Heart left ventricle (tissue), 16 donors: ENCODE measurements around the gene C2orf78. TPM values are rescaled to one million over a fixed set of nuclear protein-coding genes. Genes with fewer than 3 reads are reported as not detected.
A peak's percentile ranks its signal among the peaks of the same experiment; 100 is the strongest.
"Not testable (repeated sequence)": the region's sequence is repeated elsewhere in the genome, so short reads cannot be mapped to it uniquely, and the experiment has no call there.

Source experiments
- ATAC-seq, 4 donors: fragments of 200-7000 bp; cut with Tn5 transposase; one replicate each; pipeline ENCODE4 v1.9.1; 2020 to 2022; ENCODE audit warnings: moderate library complexity in 4 of 4, mild to moderate bottlenecking in 3 of 4, moderate number of reproducible peaks in 1 of 4
- DNase-seq, 5 donors: peaks; one replicate each; pipeline ENCODE4 v3.0.0-alpha.2; 2020
- H3K27ac ChIP-seq, 12 donors: fragments of 200-600 bp; sonication (generic) in 4 of 12; one replicate each; pipeline versions ENCODE4 v1.5.0 to v1.8.0; 2016 to 2022; ENCODE audit warnings: mild to moderate bottlenecking in 2 of 12
- H3K27me3 ChIP-seq, 9 donors: fragments of 200-600 bp; sonication (generic) in 2 of 9; one replicate each; pipeline versions ENCODE4 v1.5.1 to v1.8.0; 2016 to 2022; ENCODE audit warnings: mild to moderate bottlenecking in 3 of 9
- H3K36me3 ChIP-seq, 9 donors: fragments of 200-600 bp; sonication (generic) in 2 of 9; one replicate each; pipeline versions ENCODE4 v1.5.0 to v1.8.0; 2018 to 2022; ENCODE audit warnings: mild to moderate bottlenecking in 2 of 9
- H3K4me1 ChIP-seq, 12 donors: fragments of 200-600 bp; sonication (generic) in 4 of 12; one replicate each; pipeline versions ENCODE4 v1.5.0 to v1.8.0; 2016 to 2022; ENCODE audit warnings: mild to moderate bottlenecking in 3 of 12
- H3K4me3 ChIP-seq, 12 donors: fragments of 200-600 bp; sonication (generic) in 4 of 12; one replicate each; pipeline versions ENCODE4 v1.5.0 to v1.8.0; 2017 to 2022; ENCODE audit warnings: mild to moderate bottlenecking in 9 of 12, moderate library complexity in 4 of 12
- H3K9me3 ChIP-seq, 12 donors: fragments of 200-600 bp; sonication (generic) in 4 of 12; one replicate each; pipeline versions ENCODE4 v1.5.0 to v1.8.0; 2016 to 2022; ENCODE audit warnings: mild to moderate bottlenecking in 1 of 12
- CTCF ChIP-seq, 12 donors: fragments of 200-600 bp; sonication (generic) in 4 of 12; IDR thresholded peaks; one replicate each; pipeline versions ENCODE4 v1.5.0 to v1.8.0; 2018 to 2022; ENCODE audit warnings: antibody characterized with exemption in 12 of 12, mild to moderate bottlenecking in 5 of 12
- POLR2A ChIP-seq, 2 donors: fragments of 450-650 bp; IDR thresholded peaks; one replicate each; pipeline ENCODE4 v1.6.1; 2017; ENCODE audit warnings: antibody characterized with exemption in 2 of 2, mild to moderate bottlenecking in 2 of 2, moderate library complexity in 2 of 2
- WGBS, 4 donors: extraction: QIAGEN DNeasy Blood & Tissue Kit in 2 of 4; methylation state at CpG; one replicate each; pipeline versions ENCODE4 v1.1.5 to v1.1.7; 2013 to 2018; 5-methylcytosine and 5-hydroxymethylcytosine counted together
- intact Hi-C, 10 donors: fragments of 100-400 bp; cut with DNase I; formaldehyde crosslinking; loops; one replicate each; pipeline versions ENCODE4 v1.11.1 to v1.14.2; 2022
- polyA plus RNA-seq, 2 donors: library from polyadenylated mRNA; stranded (reverse); fragments of 200-250 nt; gene quantifications; one replicate each; pipeline ENCODE4 v1.2.3, GENCODE V29; 2013
- total RNA-seq, 9 donors: library from RNA; depleted of rRNA in 2 of 9; stranded (reverse); fragments of >200 nt in 2 of 9; fragmentation: NEBNext Ultra II Directional in 3 of 9; extraction: Animal tissue kit (Norgen Biotek cat#: 25700) in 3 of 9; gene quantifications; one replicate each; pipeline versions ENCODE4 v1.1.0 to v1.2.4, GENCODE V29; 2016 to 2023
- donor health status: ischemic (EF 13 %, LVEDD 7.1; RV severe dilation, severe dysfunction).
- donor health status: healthy with polysubstance abuse.
- donor health status: DM: no; HTN: yes; CAD: no.
- donor health status: DM: no; HTN: no; CAD: no.
- donor health status: ischemic (EF 25% LVEDD 6.9; RV normal size, moderate dysfunction).
- donor health status: ischemic (EF 25% LVEDD 5.7; RV mildly dilated, moderate dysfunction).
- donor health status: healthy.
- donor health status: DM: yes; HTN: yes; CAD: no.
- donor health status: ischemic (EF 35%, LVEDD 5.7; RV mildly dilated, moderate dysfunction).
- donor health status: nonischemic (EF 11% LVEDD 7.7; RV severe dilation, severe dysfunction).
- donor health status: DM: yes; HTN: yes; CAD: no.
- donor health status: PGD.
- donor health status: ischemic (EF 29% LVEDD 5.4; RV normal size, mild dysfunction).
- donor health status: nonischemic (EF 23%, LVEDD 6.1; RV moderate dilation, normal function).

Gene C2orf78
- total and polyA plus RNA-seq, 11 donors: not detected

GRCh38 chr2:73740767-73741166 lies 43.2 kb upstream of the C2orf78 start:
- Histone ChIP-seq H3K9me3 (no peaks in the 10 kb centered on the region), H3K4me1 (peaks cover 0 to 17% (median 12%) of the 10 kb centered on the region in 12 donors), H3K4me3 (no peak overlapping the region), H3K27ac (no peak overlapping the region), H3K36me3 (peaks cover 0 to 39% (median 33%) of the 10 kb centered on the region in 9 donors), H3K27me3 (no peaks in the 10 kb centered on the region)
- intact Hi-C loops: no loop called here
- no peak for ATAC-seq
- 85 to 92% (median 90%) methylated on average over 2 of the region's 2 CpGs for WGBS, 4 donors
- TF ChIP-seq POLR2A (IDR thresholded peaks at IDR 0.05) (no peak), CTCF (IDR thresholded peaks at IDR 0.05) (no peak)
- DNase-seq: no peak

GRCh38 chr2:73746015-73746876 lies 37.7 kb upstream of the C2orf78 start:
- ATAC-seq (peak in 3 of 4 donors; percentile 27 to 67 (median 60)), DNase-seq (no peak)
- Histone ChIP-seq H3K4me1 (peaks cover 0 to 6% (median 0%) of the 10 kb centered on the region in 12 donors), H3K27ac (peak overlapping the region in 1 of 12 donors; percentile 11), H3K4me3 (no peak overlapping the region), H3K9me3 (no peaks in the 10 kb centered on the region), H3K36me3 (peaks cover 0 to 78% (median 55%) of the 10 kb centered on the region in 9 donors), H3K27me3 (no peaks in the 10 kb centered on the region)
- intact Hi-C loops: no loop called here
- 81 to 87% (median 84%) methylated on average over 11 of the region's 11 CpGs for WGBS, 4 donors
- TF ChIP-seq POLR2A (IDR thresholded peaks at IDR 0.05) (no peak), CTCF (IDR thresholded peaks at IDR 0.05) (no peak)

GRCh38 chr2:73746877-73747208 lies 37.1 kb upstream of the C2orf78 start:
- Histone ChIP-seq H3K4me1 (peaks cover 0 to 6% (median 0%) of the 10 kb centered on the region in 12 donors), H3K4me3 (no peak overlapping the region), H3K27me3 (no peaks in the 10 kb centered on the region), H3K27ac (peak overlapping the region in 1 of 12 donors; percentile 11), H3K9me3 (no peaks in the 10 kb centered on the region), H3K36me3 (peaks cover 0 to 78% (median 53%) of the 10 kb centered on the region in 9 donors)
- no peak for ATAC-seq
- intact Hi-C loops: no loop called here
- DNase-seq: no peak
- TF ChIP-seq CTCF (IDR thresholded peaks at IDR 0.05): no peak
- 83 to 93% (median 91%) methylated on average over 3 of the region's 3 CpGs for WGBS, 4 donors

- intact Hi-C loops: no loop called here
- peaks cover 0 to 6% (median 0%) of the 10 kb centered on the region in 12 donors for H3K4me1 ChIP-seq
- TF ChIP-seq CTCF (IDR thresholded peaks at IDR 0.05) (no peak), POLR2A (IDR thresholded peaks at IDR 0.05) (no peak)
- peaks cover 0 to 5% (median 0%) of the 10 kb centered on the region in 12 donors for H3K9me3 ChIP-seq
- DNase-seq (no peak), ATAC-seq (no peak)
- no peak overlapping the region for H3K4me3 ChIP-seq
- H3K27ac ChIP-seq: no peak overlapping the region
- no peaks in the 10 kb centered on the region for H3K27me3 ChIP-seq
- H3K36me3 ChIP-seq: peaks cover 0 to 81% (median 57%) of the 10 kb centered on the region in 9 donors
- WGBS, 4 donors: 93 to 100% (median 95%) methylated on average over 2 of the region's 2 CpGs
Measured at GRCh38 chr2:73749314-73749713, 34.7 kb upstream of the C2orf78 start.

GRCh38 chr2:73754332-73754731 lies 29.7 kb upstream of the C2orf78 start:
- ATAC-seq, H3K4me3 ChIP-seq, H3K9me3 ChIP-seq, H3K27ac ChIP-seq, intact Hi-C loops, DNase-seq, H3K27me3 ChIP-seq: not testable (repeated sequence)
- Histone ChIP-seq H3K4me1 (peaks cover 0 to 10% (median 7%) of the 10 kb centered on the region in 12 donors), H3K36me3 (peaks cover 0 to 79% (median 59%) of the 10 kb centered on the region in 9 donors)
- 84 to 96% (median 94%) methylated on average over 7 of the region's 7 CpGs for WGBS, 4 donors
